Activated T-helper 9 cell treated with anti-CD3 and anti-CD28 coated beads, Interleukin-2, amount 50 U/mL, for 16 hours (primary cell): ENCODE data around the gene TENT4A.

Experiments
- DNase-seq: peaks from one replicate; pipeline ENCODE4 v3.0.0-alpha.2; 2020; ENCODE audit warnings: low read depth

Gene TENT4A

GRCh38 chr5:6718161-6718681, 5.0 kb downstream of the TENT4A start:
- DNase-seq, result no peak

- no peak for DNase-seq
Observed at GRCh38 chr5:6718718-6719117, 5.5 kb downstream of the TENT4A start.

GRCh38 chr5:6719417-6719816, 6.2 kb downstream of the TENT4A start:
- DNase-seq, result no peak

GRCh38 chr5:6719896-6720560, 6.8 kb downstream of the TENT4A start:
- DNase-seq, result no peak

- no peak for DNase-seq
Observed at GRCh38 chr5:6720561-6720921, 7.3 kb downstream of the TENT4A start.

GRCh38 chr5:6721442-6721841, 8.2 kb downstream of the TENT4A start:
- no peak for DNase-seq

GRCh38 chr5:6722015-6722414, 8.8 kb downstream of the TENT4A start:
- DNase-seq, result no peak

GRCh38 chr5:6723122-6723815, 10.0 kb downstream of the TENT4A start:
- DNase-seq, result no peak

GRCh38 chr5:6723816-6724300, 10.6 kb downstream of the TENT4A start:
- no peak for DNase-seq

GRCh38 chr5:6724321-6724929, 11.2 kb downstream of the TENT4A start:
- DNase-seq, result no peak

- no peak for DNase-seq
Observed at GRCh38 chr5:6725421-6725820, 12.2 kb downstream of the TENT4A start.

- no peak for DNase-seq
Observed at GRCh38 chr5:6726006-6726405, 12.8 kb downstream of the TENT4A start.

GRCh38 chr5:6727231-6727630, 14.0 kb downstream of the TENT4A start:
- DNase-seq, result no peak

- no peak for DNase-seq
Observed at GRCh38 chr5:6728011-6728794, 15.0 kb downstream of the TENT4A start.

- DNase-seq, result no peak
Observed at GRCh38 chr5:6728795-6729183, 15.6 kb downstream of the TENT4A start.

- no peak for DNase-seq
Observed at GRCh38 chr5:6729386-6730310, 16.4 kb downstream of the TENT4A start.

- no peak for DNase-seq
Observed at GRCh38 chr5:6730407-6730806, 17.2 kb downstream of the TENT4A start.

GRCh38 chr5:6730807-6731206, 17.6 kb downstream of the TENT4A start:
- no peak for DNase-seq

- no peak for DNase-seq
Observed at GRCh38 chr5:6731465-6732237, 18.4 kb downstream of the TENT4A start.

- no peak for DNase-seq
Observed at GRCh38 chr5:6732634-6733410, 19.6 kb downstream of the TENT4A start.
